ENCODE measurements around the gene SAAL1. TPM values are rescaled to one million over a fixed set of nuclear protein-coding genes. Genes with fewer than 3 reads are reported as not detected.
A peak's percentile ranks its signal among the peaks of the same experiment; 100 is the strongest.

The SAAL1 gene
- total RNA-seq, 1 experiment from 2014 or later = 41.2 TPM

- Histone ChIP-seq H3K79me2 (ENCODE audit: insufficient read depth, low read length) (peaks cover 26% of the 10 kb centered on the region), H3K9me2 (ENCODE audit: insufficient read depth) (no peaks in the 10 kb centered on the region), H3K4me3 (replicated peaks in 1 of 2; ENCODE audit: low read depth in 1 of 2, low read length in 2 of 2) (no peak overlapping the region), H3K27ac (ENCODE audit: low read depth, low read length) (no peak overlapping the region), H3K36me3 (ENCODE audit: control insufficient read depth in 1 of 2, insufficient read depth in 2 of 2, low read length in 2 of 2) (peaks cover 1 to 7% of the 10 kb centered on the region in 2 experiments; a peak in 3 of 4 replicates), H4K20me1 (ENCODE audit: insufficient read depth) (no peaks in the 10 kb centered on the region), H3K9me3 (ENCODE audit: control insufficient read depth in 1 of 2, insufficient read depth in 1 of 2, low read depth in 1 of 2, low read length in 2 of 2) (no peaks in the 10 kb centered on the region), H3K27me3 (ENCODE audit: insufficient read depth, low read length) (peaks cover 9% of the 10 kb centered on the region), H2AFZ (ENCODE audit: low read depth, low read length, poor library complexity, severe bottlenecking) (no peak overlapping the region), H3K4me1 (ENCODE audit: control insufficient read depth in 1 of 2, insufficient read depth in 2 of 2, low read length in 2 of 2) (peaks cover 7 to 14% of the 10 kb centered on the region in 2 experiments), H3K4me2 (ENCODE audit: low read length) (no peak overlapping the region), H3K9ac (ENCODE audit: low read length) (no peak overlapping the region)
- CTCF ChIA-PET = no interaction called here
- BruUV-seq (replicated peaks) = no TSS peak
- RAD21 ChIA-PET (ENCODE audit: low non-redundant PET in 1 of 2, low total read pairs in 2 of 2, uncharacterized antibody in 2 of 2, unreplicated experiment in 2 of 2) = no interaction called here
- ATAC-seq (no peak), DNase-seq (ENCODE audit: low read depth, low spot score) (no peak)
- TF ChIP-seq TCF7L2 (IDR thresholded peaks at IDR 0.05; ENCODE audit: borderline replicate concordance, extremely low read depth, insufficient read depth, insufficient read length) (no peak), CEBPB (IDR thresholded peaks at IDR 0.05; ENCODE audit: low read depth) (no peak), FOSL1 (IDR thresholded peaks at IDR 0.05; ENCODE audit: low read depth) (no peak)
- POLR2A ChIA-PET = no interaction called here
- intact Hi-C loops (cut with micrococcal nuclease) = loop anchor here (5.0 kb wide), 1 partner anchor 116 kb away; no protein-coding TSS in a partner anchor
Measured at GRCh38 chr11:18108254-18108653, 2.4 kb upstream of the SAAL1 start.

- Histone ChIP-seq H3K4me3 (replicated peaks in 1 of 2; ENCODE audit: low read depth in 1 of 2, low read length in 2 of 2) (no peak overlapping the region), H4K20me1 (ENCODE audit: insufficient read depth) (no peaks in the 10 kb centered on the region), H3K9ac (ENCODE audit: low read length) (no peak overlapping the region), H3K36me3 (ENCODE audit: control insufficient read depth in 1 of 2, insufficient read depth in 2 of 2, low read length in 2 of 2) (peaks cover 15 to 18% of the 10 kb centered on the region in 2 experiments; a peak in 3 of 4 replicates), H3K27me3 (ENCODE audit: insufficient read depth, low read length) (no peaks in the 10 kb centered on the region; the same call in 1 of the 2 replicates), H3K9me3 (ENCODE audit: control insufficient read depth in 1 of 2, insufficient read depth in 1 of 2, low read depth in 1 of 2, low read length in 2 of 2) (no peaks in the 10 kb centered on the region), H2AFZ (ENCODE audit: low read depth, low read length, poor library complexity, severe bottlenecking) (peak overlapping the region; percentile 45), H3K4me2 (ENCODE audit: low read length) (peak overlapping the region; percentile 84), H3K27ac (ENCODE audit: low read depth, low read length) (no peak overlapping the region), H3K9me2 (ENCODE audit: insufficient read depth) (no peaks in the 10 kb centered on the region), H3K79me2 (ENCODE audit: insufficient read depth, low read length) (peaks cover 32% of the 10 kb centered on the region), H3K4me1 (ENCODE audit: control insufficient read depth in 1 of 2, insufficient read depth in 2 of 2, low read length in 2 of 2) (peaks cover 7 to 14% of the 10 kb centered on the region in 2 experiments)
- RAD21 ChIA-PET (ENCODE audit: low non-redundant PET in 1 of 2, low total read pairs in 2 of 2, uncharacterized antibody in 2 of 2, unreplicated experiment in 2 of 2) = interaction anchor here in 1 of 2 experiments (1.1 kb wide), 1 partner anchor 8 kb away, joined by 3 read pairs; no protein-coding TSS in a partner anchor
- ATAC-seq (no peak), DNase-seq (ENCODE audit: low read depth, low spot score) (no peak)
- CTCF ChIA-PET = interaction anchor here (1.2 to 2.2 kb wide), 5 partner anchors 9 to 376 kb away, joined by 4 to 19 read pairs (median 6); no protein-coding TSS in a partner anchor
- no peak for TF ChIP-seq ZNF274 (IDR thresholded peaks at IDR 0.05; ENCODE audit: low read depth, low read length)
- no peak for TF ChIP-seq EZH2 (IDR thresholded peaks at IDR 0.05)
- no peak for TF ChIP-seq EGR1 (IDR thresholded peaks at IDR 0.05; ENCODE audit: low read depth)
- TF ChIP-seq CEBPB (IDR thresholded peaks at IDR 0.05; ENCODE audit: low read depth) = no peak
- TF ChIP-seq ATF3 (IDR thresholded peaks at IDR 0.05) = no peak
- TF ChIP-seq MAX (IDR thresholded peaks at IDR 0.05) = no peak
- TF ChIP-seq JUND (IDR thresholded peaks at IDR 0.05) = no peak
- no peak for TF ChIP-seq POLR2A (IDR thresholded peaks at IDR 0.05; ENCODE audit: borderline replicate concordance, extremely low read depth, insufficient read depth, insufficient read length)
- no peak for TF ChIP-seq CBX3 (IDR thresholded peaks at IDR 0.05; ENCODE audit: low read depth)
- no peak for TF ChIP-seq TCF7L2 (IDR thresholded peaks at IDR 0.05; ENCODE audit: borderline replicate concordance, extremely low read depth, insufficient read depth, insufficient read length)
- TF ChIP-seq SRF (IDR thresholded peaks at IDR 0.05; ENCODE audit: low read depth) = no peak
- TF ChIP-seq ZBTB33 (IDR thresholded peaks at IDR 0.05; ENCODE audit: extremely low read depth, insufficient replicate concordance, low read length) = no peak
- TF ChIP-seq SP1 (IDR thresholded peaks at IDR 0.05; ENCODE audit: low read depth) = no peak
- POLR2A ChIA-PET = interaction anchor here (1.4 kb wide), 1 partner anchor 8 kb away, joined by 4 read pairs; no protein-coding TSS in a partner anchor
- BruUV-seq (replicated peaks) = no TSS peak
- intact Hi-C loops (cut with micrococcal nuclease) = loop anchor here (5.0 kb wide), 1 partner anchor 114 kb away; no protein-coding TSS in a partner anchor
Measured at GRCh38 chr11:18106688-18107087, 806 bp upstream of the SAAL1 start.

All from HCT116 (cell line).